HG03575 (cell line): ENCODE measurements around the gene TCF7L2.

Experiments used
- ATAC-seq: cut with Tn5 transposase; IDR thresholded peaks from one replicate; pipeline ENCODE4 v1.9.1; 2021; ENCODE audit not compliant: unreplicated experiment, insufficient number of reproducible peaks, low FRiP score; ENCODE audit errors: extremely low read depth

TCF7L2 gene

DNA sequence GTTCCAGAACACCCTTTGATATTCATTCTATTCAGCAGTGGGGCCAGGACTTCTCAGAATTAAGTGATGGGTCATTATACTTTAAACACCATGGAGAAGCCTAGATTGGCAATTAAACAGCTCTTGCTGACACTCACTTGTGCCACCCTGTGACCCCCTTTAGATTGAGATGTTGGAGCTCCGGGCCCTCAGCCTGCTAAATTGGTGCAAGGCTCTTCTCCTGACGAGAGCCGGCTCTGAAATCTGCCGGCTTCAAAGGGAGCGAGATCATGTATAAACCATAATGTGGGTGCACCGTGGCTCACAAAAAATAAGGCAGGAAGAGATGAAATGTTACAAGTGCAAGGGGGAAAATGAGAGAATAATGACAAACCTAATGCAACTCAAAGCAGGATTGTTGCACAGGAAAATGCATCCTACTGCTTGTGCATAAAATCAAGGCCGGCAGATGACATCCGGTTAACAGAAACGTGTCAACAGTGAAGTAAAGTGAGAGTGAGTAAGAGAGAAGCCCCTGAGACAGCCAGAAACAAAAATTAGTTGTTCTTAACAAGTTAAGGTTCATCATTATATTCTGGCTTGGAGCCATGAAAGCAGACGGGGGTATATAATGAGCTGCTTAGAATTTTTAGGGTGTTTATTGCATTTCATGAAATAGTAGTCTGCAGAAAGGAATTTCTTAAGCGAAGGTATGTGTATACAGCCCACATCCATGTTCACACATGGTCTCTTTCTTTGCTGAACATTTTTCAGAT is 198.2 kb downstream of the TCF7L2 start:
- no peak for ATAC-seq

DNA sequence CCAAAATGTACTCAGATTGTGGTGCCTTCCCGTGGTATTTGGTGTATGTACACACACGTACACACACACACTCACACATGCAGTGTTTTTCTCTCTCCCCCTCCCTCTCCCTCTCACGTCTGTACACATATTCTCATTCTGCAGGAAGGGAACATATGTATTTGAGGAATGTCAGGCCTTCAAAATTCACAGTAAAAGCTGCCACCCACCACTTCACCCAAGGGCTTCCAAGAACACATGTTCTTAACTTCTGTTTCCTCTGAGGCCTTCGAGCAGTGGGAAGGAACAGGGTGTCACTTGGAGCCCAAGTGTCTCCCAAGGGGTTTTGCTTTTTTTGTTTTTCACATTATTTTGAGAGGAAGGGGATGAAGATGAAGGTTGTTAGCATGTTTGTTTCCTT is 198.9 kb downstream of the TCF7L2 start:
- ATAC-seq = no peak

DNA sequence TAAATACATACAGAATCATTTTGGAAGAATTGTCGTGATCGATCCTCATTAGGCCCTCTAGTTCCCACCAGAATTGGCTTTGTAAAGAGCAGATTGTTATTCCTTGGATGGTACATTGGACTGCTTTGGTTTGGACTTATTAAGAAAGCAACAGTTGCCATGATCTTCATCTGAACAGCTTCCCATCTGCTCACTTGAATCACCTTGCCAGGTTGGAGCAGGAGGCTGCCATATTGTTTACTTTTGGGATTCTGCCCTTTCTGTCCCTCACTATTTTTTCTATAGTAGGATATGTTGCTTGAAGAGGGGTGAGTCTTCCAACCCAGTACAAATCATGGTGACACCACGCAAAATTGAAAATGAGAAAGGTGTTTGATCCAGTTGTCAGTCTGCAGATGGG is 199.6 kb downstream of the TCF7L2 start:
- ATAC-seq = no peak

DNA sequence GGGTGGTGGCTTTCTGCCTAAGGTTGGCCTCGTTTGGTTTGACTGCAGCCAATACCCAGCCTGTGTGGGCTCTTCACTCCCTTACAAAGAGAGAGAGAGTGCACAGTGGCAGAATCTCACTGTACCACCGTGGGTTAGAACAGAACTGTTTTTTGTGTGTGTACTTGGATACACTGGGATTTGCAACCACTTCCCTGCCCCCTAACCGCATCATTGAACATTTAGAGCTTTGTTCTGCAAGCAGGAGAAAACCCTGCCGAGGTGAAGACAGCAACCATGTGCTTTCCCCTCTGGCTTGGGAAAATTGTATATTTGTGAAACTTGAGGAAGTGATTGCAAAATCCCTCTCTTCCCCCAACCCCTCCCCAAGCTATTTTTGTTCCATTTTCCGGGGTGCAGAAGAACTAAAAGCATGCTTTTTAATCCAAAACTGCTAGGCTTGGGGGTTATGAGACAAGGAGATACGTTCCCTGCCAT is 201.2 kb downstream of the TCF7L2 start:
- ATAC-seq = no peak

DNA sequence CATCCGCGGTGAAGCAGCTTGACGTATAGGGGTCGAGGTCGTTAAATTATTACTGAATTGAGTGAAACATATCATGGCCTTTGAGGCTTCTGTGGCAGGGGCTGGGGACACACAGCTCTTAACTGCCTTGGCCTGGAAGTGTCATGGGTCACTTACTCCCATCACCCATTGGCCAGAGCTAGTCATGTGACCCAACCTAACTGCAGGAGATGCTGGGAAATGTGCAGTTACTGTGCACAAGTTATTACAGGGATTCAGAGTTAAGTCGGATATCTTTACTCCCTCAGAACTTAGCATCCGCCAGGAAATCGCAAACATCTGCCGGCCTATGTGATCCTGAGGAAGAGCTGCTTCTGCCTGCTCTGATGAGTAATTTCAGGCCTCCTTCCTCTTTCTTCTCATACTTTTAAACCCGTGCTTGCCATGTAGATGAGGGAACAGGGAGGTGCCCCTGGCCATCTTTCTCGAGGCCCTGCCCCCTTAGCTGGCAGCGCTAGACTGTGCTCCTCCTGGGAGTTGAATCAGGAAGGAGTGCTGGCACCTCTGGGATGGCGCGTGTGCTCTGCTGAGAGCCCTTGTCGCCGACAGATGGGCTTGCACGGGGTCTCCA is 203.6 kb downstream of the TCF7L2 start:
- ATAC-seq = no peak

DNA sequence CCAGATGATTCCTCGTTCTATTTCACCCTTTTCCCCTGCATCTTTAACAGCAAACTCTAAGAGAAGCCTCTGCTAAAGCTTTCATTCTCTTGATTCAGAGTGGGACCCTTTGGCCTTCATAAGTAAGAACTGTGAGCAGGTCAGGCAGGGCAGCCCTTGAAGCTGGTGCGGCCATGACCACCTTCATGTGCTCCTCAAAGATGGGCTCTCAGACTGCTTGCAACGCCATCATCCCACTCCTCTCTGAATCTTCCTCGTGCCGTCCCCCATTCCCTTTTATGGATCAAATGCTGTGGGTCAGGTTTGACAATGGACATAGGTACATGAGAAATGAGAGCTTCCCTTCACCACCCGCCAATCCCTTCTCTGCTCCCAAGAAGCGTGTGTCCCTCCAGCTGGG is 207.4 kb downstream of the TCF7L2 start:
- ATAC-seq = no peak

DNA sequence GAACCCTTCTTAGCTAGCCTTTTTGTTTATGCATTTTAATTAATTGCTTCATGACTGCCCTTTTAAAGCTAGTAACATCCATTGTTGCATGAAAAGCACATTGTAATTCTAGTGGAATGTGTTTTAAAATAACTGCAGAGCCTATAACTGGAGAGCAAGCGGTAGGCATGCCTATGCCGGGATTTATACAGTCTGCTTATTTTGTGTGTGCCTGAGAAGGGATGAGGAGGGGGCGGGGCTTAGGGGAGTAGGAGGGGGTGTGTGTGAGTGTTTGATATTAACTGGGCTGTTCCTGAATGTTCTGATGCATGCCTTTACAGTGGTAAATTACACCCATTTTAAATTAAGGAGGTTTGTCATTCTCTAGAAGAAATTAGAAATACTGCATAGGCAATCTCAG is 208.1 kb downstream of the TCF7L2 start:
- no peak for ATAC-seq

DNA sequence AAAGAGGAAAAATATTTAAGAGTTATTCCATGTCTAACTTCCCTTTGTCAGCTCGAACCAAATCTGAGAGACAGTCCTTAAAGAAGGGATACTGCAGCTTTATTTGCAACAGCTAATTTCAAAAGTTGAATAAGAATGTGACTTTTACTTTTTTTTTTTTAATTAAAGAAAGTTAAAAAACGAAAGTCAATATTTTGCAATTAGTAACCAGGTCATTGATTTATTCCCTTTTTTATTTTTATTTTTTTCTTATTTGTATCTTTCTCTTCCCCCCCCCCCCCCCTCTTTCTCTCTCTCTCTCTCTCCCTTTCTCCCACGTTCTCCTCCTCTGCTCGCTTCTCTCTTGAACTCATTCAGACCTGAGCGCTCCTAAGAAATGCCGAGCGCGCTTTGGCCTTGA is 209.5 kb downstream of the TCF7L2 start:
- no peak for ATAC-seq

DNA sequence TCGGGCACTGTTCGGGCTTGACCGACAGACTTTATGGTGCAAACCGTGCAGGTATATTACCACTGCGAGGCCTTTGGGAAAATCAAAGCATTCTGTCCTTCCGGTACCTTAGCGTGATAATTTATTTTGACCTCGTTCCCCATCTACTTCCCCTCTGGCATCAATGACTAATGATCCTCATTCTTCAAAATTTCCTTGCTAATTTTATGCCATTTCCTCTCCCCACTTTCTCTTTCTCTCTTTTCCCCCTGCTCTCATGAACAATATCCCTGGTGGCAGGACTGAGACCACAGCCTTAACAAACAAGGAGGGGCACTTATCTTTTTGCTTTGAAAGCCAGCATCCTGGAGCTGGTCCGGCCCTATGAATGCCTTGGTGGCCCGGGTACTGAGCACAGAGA is 210.6 kb downstream of the TCF7L2 start:
- no peak for ATAC-seq

DNA sequence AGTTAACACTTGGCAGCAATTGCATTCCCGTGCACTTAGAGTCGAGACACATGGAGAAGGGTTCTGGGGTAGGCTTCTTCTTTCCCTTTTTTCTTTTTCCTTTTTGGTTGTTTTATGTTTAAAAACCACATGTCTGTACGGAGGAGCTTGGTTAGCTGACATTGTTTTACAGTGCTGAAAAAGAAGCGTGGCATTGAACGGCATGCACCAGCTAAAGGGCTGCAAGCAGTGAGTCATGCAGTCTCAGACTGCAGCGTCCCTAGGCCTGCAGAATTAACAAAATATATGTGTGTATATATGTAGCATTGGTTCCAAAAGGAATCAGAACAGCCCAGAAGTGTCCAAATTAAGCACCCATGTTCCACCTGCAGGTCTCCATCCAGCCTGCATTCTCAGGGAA is 211.0 kb downstream of the TCF7L2 start:
- no peak for ATAC-seq

DNA sequence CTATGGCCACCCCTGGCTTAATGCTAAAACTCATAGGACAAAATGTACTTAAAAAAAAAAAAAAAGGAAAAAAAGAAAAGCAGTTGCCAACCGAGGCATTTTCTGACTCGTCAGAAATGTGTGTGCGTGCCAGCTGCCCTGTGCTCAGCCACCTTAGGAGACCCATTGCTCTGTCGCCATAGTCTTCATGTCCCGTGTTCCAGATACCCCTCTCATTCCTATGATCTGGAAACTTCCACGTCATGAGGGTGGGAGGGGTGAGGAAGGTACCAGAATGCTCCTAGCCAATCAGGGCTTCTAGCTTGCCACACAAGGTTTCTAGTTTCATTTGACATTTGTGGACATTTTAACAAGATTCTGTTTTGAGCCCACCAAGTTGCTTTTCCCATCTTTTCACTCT is 212.9 kb downstream of the TCF7L2 start:
- no peak for ATAC-seq

DNA sequence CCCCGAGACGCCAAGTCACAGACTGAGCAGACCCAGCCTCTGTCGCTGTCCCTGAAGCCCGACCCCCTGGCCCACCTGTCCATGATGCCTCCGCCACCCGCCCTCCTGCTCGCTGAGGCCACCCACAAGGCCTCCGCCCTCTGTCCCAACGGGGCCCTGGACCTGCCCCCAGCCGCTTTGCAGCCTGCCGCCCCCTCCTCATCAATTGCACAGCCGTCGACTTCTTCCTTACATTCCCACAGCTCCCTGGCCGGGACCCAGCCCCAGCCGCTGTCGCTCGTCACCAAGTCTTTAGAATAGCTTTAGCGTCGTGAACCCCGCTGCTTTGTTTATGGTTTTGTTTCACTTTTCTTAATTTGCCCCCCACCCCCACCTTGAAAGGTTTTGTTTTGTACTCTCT is 215.6 kb downstream of the TCF7L2 start:
- no peak for ATAC-seq

DNA sequence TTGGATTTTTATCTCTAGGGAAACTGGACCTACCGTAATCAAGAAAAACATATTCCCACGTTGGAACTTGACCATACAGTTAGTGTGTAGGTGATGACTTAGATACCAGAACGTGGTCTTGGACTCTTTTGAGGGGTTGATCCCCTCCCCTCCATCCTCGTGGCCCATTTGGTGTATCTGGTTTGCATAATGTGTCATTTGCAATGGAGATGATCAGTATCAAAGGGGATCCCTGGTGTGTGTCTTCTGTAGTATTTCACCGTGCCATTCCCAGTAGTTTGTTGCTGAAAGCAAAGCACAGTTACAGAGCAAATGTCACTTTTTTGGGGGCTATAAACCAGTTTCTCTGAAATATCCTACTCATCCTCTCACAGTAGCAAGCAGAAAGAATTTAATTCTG is 217.7 kb downstream of the TCF7L2 start:
- no peak for ATAC-seq

DNA sequence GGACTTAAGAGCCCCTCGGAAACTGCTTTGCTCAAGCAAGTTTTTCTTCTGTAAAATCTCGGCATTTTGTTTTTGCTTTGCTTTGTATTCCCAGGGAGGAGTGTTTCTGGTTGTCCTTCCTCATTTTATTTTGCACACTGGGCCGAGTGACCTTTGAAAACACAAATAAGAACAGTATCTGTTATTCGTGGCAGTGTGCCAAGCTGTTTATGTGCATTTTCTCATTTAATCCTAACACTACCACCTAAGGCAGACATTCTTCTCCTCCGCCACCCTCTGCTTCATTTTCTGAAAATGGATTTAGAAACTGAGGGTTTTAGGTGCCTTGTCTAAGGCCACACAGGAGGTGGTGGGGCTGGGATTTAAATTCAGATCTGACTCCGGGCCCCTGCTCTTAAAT is 218.5 kb downstream of the TCF7L2 start:
- ATAC-seq = no peak

DNA sequence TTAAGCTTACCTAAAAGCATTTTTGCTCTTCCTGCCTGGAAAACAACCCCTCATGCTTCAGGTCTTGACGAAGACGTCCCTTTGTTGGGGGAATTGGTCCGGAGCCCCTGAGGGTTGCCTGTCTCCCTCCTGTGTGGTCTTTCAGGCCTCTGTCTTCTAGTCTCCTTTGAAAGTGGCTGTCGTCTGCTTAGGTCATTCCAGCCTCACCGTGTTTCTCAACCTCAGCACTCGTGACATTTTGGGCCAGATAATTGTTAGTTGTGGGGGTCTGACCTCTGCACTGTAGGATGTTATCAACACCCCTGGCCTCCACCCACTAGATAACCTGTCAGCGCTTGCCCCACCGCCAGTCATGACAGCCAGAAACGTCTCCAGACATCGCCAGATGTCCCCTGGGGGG is 219.1 kb downstream of the TCF7L2 start:
- no peak for ATAC-seq

DNA sequence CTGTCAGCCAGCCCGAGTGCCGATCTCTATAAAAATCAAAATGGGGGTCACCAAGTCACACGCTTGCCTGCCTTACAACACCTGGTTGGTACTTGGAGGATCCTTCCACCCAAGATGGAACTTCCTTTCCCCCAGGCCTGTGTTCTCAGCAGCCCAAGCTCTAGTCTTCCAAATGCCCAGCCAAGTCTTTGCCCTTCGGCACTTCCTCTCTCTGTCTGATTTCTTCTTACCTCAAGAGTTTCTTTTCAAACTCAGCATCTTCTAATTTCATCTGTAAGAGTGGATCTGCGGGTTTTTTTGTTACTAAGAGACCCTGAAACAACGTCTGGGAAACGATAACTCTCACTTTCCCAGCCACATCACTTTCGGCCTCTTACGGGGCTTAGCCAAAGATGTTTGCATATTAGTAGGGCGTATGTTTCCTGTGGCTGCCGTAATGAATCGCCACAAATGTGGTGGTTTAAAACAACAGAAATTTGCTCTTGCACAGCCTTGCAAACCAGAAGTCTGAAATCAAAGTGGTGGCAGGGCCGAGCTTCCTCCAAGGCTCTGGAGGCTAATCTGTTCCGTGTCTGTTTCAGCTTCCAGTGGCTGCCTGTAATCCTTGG is 219.9 kb downstream of the TCF7L2 start:
- ATAC-seq = no peak

DNA sequence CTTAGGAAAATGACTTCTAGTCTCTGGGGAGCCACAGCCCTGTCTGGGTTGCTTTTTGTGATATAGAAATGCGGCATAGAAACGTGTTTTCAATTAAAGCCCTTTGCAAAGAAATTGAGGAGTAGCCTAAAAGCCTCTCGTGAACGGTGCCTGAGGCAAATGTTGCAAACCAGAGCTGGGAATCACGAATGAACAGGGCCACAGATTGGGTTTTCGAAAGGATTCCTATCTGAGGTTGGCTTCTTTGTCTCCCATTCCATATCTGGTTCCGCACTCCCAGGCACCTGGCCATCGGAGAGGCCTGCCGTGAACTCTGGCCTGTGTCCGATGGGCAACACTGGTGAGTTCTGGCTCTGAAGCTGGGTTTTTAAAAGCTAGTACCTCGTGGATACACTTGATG is 221.6 kb downstream of the TCF7L2 start:
- ATAC-seq = no peak

DNA sequence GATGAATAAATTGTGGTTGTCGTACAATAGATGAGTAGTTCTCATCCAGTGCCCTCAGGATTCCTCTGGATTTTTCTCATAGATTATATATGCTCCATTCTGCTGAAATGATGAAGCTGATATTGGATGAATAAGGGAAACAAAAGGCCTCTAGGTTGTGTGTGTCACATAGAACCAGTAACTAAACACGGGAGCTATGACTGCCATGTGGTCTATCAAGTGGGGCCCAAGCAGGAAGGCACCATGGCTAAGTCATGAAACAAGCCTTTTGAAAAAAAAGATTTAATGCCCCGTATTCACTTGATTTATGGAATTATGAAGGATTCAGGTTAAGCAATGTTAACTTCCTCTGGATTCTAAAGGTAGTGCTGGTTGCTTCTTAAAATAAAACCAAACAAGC is 225.1 kb downstream of the TCF7L2 start:
- ATAC-seq = no peak

DNA sequence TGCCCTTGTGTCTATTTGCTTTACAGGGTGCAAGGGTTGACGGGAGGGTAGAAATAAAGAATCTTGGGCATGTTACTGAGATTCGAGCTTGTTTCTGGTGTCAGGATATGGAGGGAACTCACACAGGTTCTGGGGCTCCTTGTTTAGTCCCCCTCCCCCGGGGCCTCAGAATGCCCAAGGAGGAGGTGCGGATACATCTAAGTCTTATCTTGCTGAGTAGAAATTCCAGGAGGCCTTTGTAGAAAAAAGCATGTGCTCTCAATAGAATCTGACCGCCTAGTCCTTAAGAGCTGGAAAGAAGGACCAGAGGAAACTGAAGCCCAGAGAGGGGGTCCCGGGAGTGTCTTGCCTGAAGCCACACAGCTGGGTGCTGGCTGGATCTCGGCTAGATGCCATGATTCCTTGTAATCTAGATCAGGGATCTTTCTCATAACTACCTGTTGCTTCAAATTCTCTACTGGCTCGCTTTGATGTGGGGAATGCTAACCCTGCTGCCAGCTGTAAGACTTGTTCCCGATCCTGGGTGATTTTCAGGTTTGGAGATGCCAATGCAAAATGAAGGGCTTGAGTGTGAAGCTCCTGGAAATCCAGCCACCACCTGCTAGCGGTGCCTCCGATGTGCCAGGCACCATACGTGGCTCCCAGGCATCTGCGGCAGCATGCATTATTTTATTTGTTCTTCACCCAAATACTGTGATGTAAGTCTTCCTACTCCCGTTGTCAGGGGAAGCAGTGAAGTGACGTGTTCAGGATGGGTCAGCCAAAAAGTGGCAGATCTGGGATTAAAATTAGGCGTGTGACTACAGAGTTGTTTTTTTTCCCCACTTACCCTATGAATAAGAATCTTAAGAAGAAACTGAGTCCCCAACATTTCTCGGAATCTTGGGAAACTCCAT is 226.0 kb downstream of the TCF7L2 start:
- no peak for ATAC-seq
